ENCODE data around the gene WDR38. TPM values are rescaled to one million over a fixed set of nuclear protein-coding genes. Genes with fewer than 3 reads are reported as not detected.

WDR38 gene, protein sequence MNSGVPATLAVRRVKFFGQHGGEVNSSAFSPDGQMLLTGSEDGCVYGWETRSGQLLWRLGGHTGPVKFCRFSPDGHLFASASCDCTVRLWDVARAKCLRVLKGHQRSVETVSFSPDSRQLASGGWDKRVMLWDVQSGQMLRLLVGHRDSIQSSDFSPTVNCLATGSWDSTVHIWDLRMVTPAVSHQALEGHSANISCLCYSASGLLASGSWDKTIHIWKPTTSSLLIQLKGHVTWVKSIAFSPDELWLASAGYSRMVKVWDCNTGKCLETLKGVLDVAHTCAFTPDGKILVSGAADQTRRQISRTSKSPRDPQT
- not detected in 2 replicates for total RNA-seq

DNA sequence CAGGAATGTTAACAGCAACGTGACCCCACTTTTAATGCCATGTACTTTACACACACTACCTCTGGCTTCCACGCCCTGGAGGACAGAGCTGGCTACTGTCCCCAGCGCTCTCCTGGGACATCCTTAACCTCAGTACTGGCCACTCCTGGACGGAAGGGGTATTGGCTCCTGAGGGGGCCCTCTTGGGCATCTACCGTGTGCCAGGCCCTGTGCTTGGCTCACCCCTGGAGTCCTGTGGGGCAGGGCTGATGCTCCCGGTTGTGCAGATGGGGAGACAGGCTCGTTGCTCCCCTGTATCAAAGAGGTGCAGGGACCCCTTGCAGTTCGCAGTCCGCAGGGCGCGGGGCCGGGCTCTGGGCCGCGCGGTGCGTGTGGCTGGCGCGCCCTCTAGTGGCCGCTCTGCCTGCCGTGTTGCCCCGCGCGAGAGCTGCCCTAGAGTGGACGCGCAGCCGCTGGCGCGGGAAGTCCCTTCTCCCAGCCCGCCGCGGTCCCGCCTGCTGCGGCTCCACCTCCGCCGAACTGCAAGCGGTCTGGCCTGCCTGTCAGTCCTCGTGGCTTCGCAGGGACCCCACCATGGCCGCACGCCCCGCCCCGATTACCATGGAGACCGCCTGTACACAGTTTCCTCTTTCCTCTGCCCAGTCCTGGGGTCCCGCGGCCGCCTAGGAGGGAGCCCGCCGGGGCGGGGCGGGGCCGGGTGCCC is at the start of gene WDR38:
Gene WDR38, plus strand, starts transcription at position 632 of the 703 bp plus-strand sequence. CDS start 72 bp downstream, outside the sequence.

DNA sequence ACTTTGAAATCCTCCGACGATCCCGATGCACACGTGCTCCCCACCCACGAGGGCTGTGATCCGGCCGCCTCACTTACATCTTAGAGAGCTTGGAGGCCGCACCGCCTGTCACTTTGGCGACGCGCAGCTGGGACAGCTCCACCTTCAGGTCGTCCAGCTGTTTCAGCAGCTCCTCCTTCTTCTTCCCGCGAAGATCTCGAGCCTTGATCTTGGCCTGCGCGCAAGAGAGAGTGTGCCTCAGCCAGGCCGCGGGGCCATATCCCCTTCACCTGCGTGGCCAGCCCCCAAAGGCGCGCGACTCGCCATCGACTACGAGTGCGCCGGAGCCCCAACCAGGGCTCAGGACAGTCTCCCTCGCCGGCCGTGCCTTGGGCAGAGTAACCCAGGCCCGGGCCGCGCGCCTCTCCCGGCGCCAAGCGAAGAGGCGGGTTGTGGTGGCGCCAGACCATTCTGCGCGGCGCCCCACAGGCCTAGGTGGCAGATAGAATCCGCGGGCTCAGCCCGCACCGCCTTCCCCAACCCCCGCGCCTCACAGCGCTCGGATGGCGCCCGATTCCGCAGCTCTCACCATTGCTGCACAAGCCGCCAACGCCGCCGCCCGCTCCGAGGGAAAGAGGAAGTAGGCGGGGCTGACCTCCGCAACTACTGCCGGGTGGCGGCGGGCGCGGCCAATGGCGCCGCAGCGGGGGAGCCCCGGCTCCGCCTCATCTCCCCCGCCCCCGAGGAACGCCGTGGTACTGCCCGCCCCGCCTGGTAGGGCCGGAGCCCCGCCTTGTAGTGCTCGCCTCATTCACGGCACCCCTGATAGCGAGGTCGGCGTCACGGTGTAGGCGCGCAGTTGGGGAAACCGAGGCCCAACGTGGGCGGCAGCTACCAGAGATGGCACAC is 8.3 kb downstream of the WDR38 start, which contains the start of the genes ARPC5L and RPL35:
Gene ARPC5L, plus strand, starts transcription at position 789 of the 888 bp plus-strand sequence. CDS start 7,161 bp downstream, outside the sequence.
Gene RPL35, minus strand, starts transcription at position 616 of the 888 bp plus-strand sequence. Its CDS starts 45 bp downstream, at position 571.

Small RNA genes lying within 50 kb of the gene (small RNA-seq; reads per million reads assigned to genes)
- not detected for gene RNU4-82P

Other genes with a start within 250 kb of the WDR38 start
- 0.65 and 0.97 TPM in 2 replicates for gene NR6A1, start 82.1 kb upstream of the WDR38 start, total RNA-seq
- gene OLFML2A, start 76.3 kb upstream of the WDR38 start, total RNA-seq = 24.7 and 47.6 TPM in 2 replicates
- gene RPL35, start 8.5 kb downstream of the WDR38 start, total RNA-seq = 1,053 and 1,407 TPM in 2 replicates
- 7.1 and 8.3 TPM in 2 replicates for gene ARPC5L, start 8.7 kb downstream of the WDR38 start, total RNA-seq
- 10.4 and 13.6 TPM in 2 replicates for gene GOLGA1, start 87.6 kb downstream of the WDR38 start, total RNA-seq